GM20000 (cell line): Measurements from ENCODE around the gene GCC2.

Experiments
- DNase-seq: peaks from one replicate; pipeline ENCODE4 v3.0.0; 2012; ENCODE audit warnings: low spot score
- TF ChIP-seq, protein P1 (sequence below): IDR thresholded peaks from 2 replicates; pipeline ENCODE4 v1.5.1; 2012; ENCODE audit warnings: mild to moderate bottlenecking, control low read depth; ENCODE audit errors: extremely low read depth, missing control alignments

The GCC2 gene

DNA sequence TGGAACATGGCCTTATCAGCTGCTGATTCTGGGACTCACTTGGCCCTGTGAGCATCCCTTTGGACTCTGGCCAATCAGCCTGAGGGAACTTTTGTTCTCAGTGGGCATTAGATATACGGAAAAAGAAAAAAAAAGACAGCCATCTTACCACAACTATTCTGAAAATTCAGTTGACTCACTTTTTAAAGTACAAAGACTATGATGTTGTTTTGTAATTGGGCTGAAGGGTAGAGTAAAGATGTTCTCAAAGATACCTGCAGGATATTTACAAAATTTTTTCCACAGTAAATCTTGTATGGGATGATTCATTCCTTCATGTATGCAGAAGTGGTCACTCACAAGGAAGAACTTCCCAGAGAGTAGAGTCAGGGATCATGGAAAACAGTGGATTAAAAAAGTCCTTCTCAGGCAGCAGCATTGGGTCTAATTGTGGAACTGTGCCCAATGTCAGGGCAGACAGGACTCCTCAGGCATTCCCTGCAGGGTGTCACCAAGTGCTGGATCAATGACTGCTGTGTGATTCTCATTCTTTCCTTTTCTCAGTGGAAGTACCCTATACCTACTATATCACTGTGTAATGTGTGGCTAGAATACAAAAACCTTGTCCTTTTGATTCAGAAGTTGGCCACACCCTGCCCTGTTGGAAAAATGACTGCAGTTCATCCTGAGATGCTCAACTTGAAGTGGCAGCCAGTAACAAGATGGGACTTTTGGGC is 35.9 kb upstream of the GCC2 start:
- TF ChIP-seq, protein P1, sequence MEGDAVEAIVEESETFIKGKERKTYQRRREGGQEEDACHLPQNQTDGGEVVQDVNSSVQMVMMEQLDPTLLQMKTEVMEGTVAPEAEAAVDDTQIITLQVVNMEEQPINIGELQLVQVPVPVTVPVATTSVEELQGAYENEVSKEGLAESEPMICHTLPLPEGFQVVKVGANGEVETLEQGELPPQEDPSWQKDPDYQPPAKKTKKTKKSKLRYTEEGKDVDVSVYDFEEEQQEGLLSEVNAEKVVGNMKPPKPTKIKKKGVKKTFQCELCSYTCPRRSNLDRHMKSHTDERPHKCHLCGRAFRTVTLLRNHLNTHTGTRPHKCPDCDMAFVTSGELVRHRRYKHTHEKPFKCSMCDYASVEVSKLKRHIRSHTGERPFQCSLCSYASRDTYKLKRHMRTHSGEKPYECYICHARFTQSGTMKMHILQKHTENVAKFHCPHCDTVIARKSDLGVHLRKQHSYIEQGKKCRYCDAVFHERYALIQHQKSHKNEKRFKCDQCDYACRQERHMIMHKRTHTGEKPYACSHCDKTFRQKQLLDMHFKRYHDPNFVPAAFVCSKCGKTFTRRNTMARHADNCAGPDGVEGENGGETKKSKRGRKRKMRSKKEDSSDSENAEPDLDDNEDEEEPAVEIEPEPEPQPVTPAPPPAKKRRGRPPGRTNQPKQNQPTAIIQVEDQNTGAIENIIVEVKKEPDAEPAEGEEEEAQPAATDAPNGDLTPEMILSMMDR: no peak
- DNase-seq: no peak

DNA sequence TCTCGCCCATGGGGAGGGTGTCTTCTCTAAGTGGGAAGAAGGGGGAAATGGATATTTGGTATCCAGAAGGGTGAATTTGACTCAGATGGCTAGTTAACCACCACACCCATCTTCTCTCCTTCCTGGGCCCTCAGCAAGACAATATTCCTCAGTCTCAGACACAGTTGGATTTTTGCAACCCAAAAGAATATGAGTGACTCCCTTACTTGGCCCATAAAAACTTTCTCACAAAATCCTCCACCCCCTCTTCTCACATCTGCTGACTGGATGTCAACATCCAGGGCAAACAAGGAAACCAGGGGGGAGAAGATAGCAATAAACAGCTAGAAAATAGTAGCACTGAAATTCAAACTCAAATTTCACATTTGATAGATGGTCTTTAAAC is 35.3 kb upstream of the GCC2 start:
- DNase-seq: no peak
- TF ChIP-seq, protein P1: no peak

DNA sequence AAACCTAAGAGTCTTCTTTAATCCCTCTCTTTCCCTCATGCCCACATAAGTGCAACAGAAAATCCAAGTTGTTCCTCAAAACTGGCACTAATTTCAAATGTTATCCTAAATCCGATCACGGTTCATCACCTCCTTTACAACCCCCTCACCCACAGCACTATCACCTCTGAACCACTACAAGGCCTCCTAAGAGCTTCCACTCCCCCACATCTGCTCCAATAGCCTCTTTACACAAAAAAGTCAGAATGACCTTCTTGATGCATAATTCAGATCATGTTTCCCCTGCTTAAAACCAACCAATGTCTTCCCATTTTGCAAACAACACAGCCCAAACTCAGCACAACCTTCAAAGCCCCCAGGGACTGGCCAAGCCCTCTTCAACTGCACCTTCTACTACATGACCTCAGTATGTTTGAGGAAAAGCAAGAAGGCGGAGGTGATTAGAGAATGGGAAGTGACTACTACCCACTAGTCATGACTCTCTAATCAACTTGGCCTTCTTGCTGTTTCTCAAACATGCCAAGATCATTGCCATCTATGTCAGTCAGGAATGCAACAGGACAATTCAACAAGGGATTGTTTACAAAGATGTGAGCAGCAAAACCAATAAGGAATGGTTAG is 34.6 kb upstream of the GCC2 start:
- TF ChIP-seq, protein P1: no peak
- no peak for DNase-seq

DNA sequence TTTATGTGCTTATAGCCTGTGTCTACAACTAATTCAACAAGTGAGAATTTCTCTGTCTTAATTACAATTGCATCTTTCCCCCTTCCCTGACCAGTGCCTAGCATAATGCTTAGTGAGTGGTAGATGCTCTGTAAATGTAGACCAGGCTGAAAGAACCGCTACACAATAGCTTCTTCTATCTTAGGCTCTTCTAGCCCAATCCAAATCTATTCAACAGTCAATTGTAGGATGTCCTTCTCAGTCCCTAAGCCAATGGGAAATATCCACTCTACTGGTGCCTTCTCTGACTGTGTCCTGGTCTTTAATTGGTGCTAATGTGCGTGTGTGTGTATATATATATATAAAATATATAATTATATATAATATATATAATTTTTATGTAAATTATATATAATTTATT is 34.1 kb upstream of the GCC2 start:
- TF ChIP-seq, protein P1: no peak
- DNase-seq: no peak

DNA sequence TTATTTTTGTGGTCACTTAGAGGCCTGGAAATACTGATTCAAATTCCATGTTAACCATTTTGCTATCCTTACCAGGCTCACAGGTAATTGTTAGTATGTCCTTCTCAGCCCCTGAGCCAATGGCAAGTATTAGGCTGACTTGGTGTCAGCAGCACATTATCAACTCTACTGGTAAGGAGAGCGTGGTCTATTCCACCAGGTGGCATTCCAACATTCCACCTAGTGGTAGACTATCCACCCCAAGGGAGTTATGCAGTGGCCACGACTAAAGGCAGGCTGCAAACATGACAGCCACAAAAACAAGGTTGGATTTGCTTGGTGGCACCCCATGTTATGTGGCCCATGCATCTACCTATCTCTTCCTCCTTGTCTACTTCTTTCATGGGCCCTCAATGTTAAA is 31.8 kb upstream of the GCC2 start:
- TF ChIP-seq, protein P1: no peak
- DNase-seq: no peak

DNA sequence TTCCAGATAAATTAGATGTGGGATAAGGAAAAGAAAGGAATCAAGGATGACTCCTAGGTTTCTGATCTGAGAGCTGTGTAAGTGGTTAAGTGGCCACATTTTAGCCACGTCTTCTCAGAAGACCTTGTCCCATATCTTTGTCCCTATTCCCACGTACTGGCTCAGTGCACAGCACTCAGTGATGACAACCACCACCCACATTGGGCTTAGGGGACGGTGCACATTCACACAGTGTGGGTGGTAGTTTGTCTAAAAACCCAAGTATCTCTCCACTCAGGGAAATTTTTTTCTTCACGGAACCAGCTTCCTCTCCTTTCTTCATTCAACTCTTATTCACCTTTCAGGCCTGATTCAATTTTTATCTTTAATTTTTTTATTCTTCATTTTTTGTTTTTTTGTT is 30.6 kb upstream of the GCC2 start:
- TF ChIP-seq, protein P1: no peak
- no peak for DNase-seq

DNA sequence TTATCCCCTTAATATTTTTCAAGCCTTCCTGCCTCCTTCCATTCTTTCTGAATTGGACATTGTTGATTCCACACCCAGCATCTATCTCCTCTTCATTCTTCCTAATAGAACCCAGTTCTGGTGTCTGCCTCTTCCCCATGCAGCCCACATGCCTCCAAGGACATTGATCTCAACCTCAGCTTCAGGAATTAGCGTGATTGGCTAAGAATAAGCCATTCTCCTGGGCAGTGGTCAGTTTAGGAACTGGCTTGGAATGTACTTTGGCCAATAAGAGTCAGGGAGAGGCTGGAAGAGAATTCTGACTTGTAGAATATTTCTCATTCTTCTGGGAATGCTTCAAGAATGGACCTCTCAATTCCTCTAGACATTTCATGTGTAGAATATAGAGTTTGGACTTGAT is 25.9 kb upstream of the GCC2 start:
- TF ChIP-seq, protein P1: no peak
- DNase-seq: no peak
